Endothelial cell (in vitro differentiated cells): ENCODE results near the gene DTNBP1. TPM values are rescaled to one million over a fixed set of nuclear protein-coding genes. Genes with fewer than 3 reads are reported as not detected.

Experiments used
- DNase-seq: peaks from one replicate; pipeline ENCODE4 v3.0.0; 2021; ENCODE audit warnings: low spot score
- H3K27ac Mint-ChIP-seq: one replicate; pipeline ENCODE4 v1.8.0; 2021; ENCODE audit warnings: mixed read lengths, inconsistent platforms; ENCODE audit not compliant: unreplicated experiment
- H3K27me3 Mint-ChIP-seq: one replicate; pipeline ENCODE4 v1.8.0; 2021; ENCODE audit warnings: mild to moderate bottlenecking, moderate library complexity, mixed read lengths, inconsistent platforms; ENCODE audit not compliant: unreplicated experiment
- H3K36me3 Mint-ChIP-seq: one replicate; pipeline ENCODE4 v1.8.0; 2021; ENCODE audit warnings: mild to moderate bottlenecking, low read depth, mixed read lengths, inconsistent platforms; ENCODE audit not compliant: unreplicated experiment
- H3K4me1 Mint-ChIP-seq: one replicate; pipeline ENCODE4 v1.8.0; 2021; ENCODE audit warnings: mild to moderate bottlenecking, mixed read lengths, inconsistent platforms; ENCODE audit not compliant: unreplicated experiment
- H3K4me3 Mint-ChIP-seq: one replicate; pipeline ENCODE4 v1.8.0; 2021; ENCODE audit warnings: mild to moderate bottlenecking, mixed read lengths, inconsistent platforms; ENCODE audit not compliant: unreplicated experiment
- H3K9me3 Mint-ChIP-seq: one replicate; pipeline ENCODE4 v1.8.0; 2021; ENCODE audit warnings: mixed read lengths, inconsistent platforms; ENCODE audit not compliant: unreplicated experiment
- total RNA-seq: library from RNA; stranded (reverse); fragmentation: NEBNext Ultra II Directional; extraction: Animal tissue kit (Norgen Biotek cat#: 25700); gene quantifications from one replicate; pipeline ENCODE4 v1.2.1, GENCODE V29; 2021; ENCODE audit not compliant: unreplicated experiment
- TF ChIP-seq, protein P1 (sequence below): fragments of 200-600 bp; sonication (generic); IDR thresholded peaks from one replicate; pipeline ENCODE4 v1.5.0; 2021; ENCODE audit warnings: antibody characterized with exemption; ENCODE audit not compliant: unreplicated experiment

The DTNBP1 gene
- total RNA-seq, 1 donor from 2014 or later, result 19.3 TPM

DNA sequence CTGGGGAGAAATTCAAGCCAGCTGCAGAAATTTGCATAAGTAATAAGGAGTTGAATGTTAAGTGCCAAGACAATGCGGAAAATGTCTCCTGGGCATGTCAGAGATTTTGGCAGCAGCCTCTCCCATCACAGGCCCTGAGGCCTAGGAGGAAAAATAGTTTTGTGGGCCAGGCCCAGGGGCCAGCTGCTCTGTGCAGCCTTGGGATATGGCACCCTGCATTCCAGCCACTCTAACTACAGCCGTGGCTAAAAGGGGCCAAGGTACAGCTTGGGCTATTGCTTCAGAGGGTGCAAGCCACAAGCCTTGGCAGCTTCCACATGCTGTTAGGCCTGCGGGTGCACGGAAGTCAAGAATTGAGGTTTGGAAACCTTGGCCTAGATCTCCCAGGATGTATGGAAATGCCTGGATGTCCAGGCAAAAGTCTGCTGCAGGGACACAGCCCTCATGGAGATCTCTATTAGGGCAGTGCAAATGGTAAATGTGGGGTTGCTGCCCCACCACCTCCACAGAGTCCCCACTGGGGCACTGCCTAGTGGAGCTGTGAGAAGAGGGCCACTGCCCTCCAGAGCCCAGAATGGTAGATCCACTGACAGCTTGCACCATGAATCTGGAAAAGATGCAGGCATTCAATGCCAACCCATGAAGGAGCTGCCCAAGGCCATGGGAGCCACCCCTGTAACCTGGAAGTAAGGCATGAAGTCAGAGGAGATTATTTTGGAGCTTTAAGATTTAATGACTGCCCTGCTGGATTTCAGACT is 126.5 kb downstream of the DTNBP1 start:
- TF ChIP-seq, protein P1, sequence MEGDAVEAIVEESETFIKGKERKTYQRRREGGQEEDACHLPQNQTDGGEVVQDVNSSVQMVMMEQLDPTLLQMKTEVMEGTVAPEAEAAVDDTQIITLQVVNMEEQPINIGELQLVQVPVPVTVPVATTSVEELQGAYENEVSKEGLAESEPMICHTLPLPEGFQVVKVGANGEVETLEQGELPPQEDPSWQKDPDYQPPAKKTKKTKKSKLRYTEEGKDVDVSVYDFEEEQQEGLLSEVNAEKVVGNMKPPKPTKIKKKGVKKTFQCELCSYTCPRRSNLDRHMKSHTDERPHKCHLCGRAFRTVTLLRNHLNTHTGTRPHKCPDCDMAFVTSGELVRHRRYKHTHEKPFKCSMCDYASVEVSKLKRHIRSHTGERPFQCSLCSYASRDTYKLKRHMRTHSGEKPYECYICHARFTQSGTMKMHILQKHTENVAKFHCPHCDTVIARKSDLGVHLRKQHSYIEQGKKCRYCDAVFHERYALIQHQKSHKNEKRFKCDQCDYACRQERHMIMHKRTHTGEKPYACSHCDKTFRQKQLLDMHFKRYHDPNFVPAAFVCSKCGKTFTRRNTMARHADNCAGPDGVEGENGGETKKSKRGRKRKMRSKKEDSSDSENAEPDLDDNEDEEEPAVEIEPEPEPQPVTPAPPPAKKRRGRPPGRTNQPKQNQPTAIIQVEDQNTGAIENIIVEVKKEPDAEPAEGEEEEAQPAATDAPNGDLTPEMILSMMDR, result no peak
- Mint-ChIP-seq H3K27me3 (peaks cover 2% of the 10 kb centered on the region), H3K27ac (no peak overlapping the region), H3K4me3 (no peak overlapping the region), H3K4me1 (peaks cover 14% of the 10 kb centered on the region), H3K36me3 (peaks cover 7% of the 10 kb centered on the region), H3K9me3 (no peaks in the 10 kb centered on the region)
- DNase-seq, result no peak

DNA sequence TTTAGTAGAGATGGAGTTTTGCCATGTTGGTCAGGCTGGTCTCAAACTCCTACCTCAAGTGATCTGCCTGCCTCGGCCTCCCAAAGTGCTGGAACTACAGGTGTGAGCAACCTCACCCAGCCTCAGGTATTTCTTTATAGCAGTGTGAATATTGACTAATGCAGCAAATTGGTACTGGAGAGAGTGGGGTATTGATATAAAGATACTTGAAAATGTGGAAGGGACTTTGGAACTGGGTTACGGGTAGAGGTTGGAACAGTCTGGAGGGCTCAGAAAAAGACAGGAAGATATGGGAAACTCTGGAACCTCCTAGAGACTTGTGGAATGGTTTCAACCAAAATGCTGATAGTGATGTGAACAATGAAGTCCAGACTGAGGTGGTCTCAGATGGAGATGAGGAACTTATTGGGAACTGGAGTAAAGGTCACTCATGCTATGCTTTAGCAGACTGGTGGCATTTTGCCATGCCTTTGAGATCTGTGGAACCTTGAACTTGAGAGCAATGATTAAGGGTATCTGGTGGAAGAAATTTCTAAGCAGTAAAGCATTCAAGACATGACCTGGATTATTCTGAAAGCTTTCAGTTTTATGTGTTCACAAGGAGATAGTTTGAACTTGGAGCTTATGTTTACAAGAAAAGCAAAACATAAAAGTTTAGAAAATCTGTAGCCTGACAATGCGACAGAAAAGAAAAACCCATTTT is 127.2 kb downstream of the DTNBP1 start:
- H3K4me3 Mint-ChIP-seq, result no peak overlapping the region
- no peaks in the 10 kb centered on the region for H3K9me3 Mint-ChIP-seq
- no peak overlapping the region for H3K27ac Mint-ChIP-seq
- H3K27me3 Mint-ChIP-seq, result peaks cover 2% of the 10 kb centered on the region
- peaks cover 16% of the 10 kb centered on the region for H3K4me1 Mint-ChIP-seq
- peaks cover 13% of the 10 kb centered on the region for H3K36me3 Mint-ChIP-seq
- TF ChIP-seq, protein P1, result no peak
- DNase-seq, result no peak

DNA sequence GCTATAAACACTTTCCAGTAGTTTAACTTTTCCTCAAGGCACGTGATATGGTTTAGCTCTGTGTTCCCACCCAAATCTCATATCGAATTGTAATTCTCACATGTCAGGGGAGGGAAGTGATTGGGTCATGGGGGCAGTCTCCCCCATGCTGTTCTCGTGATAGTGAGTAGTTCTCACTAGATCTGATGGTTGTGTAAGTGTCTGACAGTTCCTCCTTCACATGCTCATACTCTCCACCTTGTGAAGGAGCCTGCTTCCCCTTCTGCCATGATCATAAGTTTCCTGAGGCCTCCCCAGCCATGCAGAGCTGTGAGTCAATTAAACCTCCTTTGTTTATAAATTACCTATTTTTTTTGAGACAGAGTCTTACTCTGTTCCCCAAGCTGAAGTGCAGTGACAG is 127.9 kb downstream of the DTNBP1 start:
- TF ChIP-seq, protein P1, result no peak
- H3K36me3 Mint-ChIP-seq, result peaks cover 13% of the 10 kb centered on the region

DNA sequence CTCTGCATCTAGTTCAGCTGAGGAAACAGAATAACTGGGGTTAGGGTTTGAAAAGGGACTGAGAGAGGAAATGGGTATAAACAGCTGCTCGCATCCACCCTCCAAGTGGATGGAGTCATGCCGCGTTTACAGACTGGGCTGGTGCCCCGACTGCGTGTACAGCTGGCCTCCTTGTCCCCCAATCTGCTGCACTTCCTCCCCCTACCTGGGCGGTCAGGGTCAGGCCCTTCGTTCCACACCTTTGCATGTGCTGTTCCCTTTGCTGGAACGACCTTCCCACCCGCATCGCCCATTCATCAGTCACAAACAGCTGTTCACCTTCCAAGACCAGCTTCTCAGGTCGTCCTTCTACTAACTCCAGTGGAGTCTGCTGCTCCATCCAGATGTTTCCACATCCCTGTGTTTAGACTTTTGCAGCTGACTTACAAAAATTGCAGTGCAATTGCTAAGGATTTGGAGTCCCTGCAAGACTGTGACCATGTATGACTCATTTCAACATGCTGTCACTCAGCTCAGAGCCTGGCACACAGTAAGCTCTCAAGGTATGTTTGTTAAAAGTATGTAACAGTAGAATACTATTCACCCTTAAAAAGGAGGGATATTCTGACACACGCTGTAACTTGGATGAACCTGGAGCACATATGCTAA is 129.3 kb downstream of the DTNBP1 start:
- no peak for DNase-seq
- no peak overlapping the region for H3K4me3 Mint-ChIP-seq
- no peaks in the 10 kb centered on the region for H3K9me3 Mint-ChIP-seq
- H3K27ac Mint-ChIP-seq, result no peak overlapping the region
- peaks cover 4% of the 10 kb centered on the region for H3K4me1 Mint-ChIP-seq
- TF ChIP-seq, protein P1, result no peak
- H3K27me3 Mint-ChIP-seq, result peaks cover 2% of the 10 kb centered on the region
- peaks cover 16% of the 10 kb centered on the region for H3K36me3 Mint-ChIP-seq

More for the DNA sequence above, 127.9 kb downstream of the DTNBP1 start:
- Mint-ChIP-seq H3K4me1 (peaks cover 17% of the 10 kb centered on the region), H3K4me3 (no peak overlapping the region), H3K27me3 (peaks cover 2% of the 10 kb centered on the region), H3K27ac (no peak overlapping the region), H3K9me3 (no peaks in the 10 kb centered on the region)
- no peak for DNase-seq
